Measurements from ENCODE around the gene COL4A1.

DNA sequence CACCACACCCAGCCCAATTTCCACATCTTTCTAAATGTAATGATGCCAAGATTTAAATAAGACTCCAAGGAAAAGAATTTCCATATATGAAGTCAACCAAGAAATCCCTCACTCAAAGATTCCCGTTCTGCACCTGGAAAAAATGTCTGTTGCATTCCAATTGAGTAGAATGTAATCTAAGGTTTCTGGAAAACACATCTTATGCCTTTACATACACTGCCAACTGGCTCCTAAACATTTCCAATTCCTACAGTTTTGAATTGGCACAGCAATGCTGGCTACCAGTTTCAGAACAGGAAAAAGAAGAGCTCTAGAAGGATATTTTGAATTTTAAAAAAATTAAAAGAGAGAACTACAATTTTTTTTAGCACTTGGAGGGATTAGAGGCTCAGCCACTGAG is 43.1 kb upstream of the COL4A1 start:
- TF ChIP-seq, protein P1, sequence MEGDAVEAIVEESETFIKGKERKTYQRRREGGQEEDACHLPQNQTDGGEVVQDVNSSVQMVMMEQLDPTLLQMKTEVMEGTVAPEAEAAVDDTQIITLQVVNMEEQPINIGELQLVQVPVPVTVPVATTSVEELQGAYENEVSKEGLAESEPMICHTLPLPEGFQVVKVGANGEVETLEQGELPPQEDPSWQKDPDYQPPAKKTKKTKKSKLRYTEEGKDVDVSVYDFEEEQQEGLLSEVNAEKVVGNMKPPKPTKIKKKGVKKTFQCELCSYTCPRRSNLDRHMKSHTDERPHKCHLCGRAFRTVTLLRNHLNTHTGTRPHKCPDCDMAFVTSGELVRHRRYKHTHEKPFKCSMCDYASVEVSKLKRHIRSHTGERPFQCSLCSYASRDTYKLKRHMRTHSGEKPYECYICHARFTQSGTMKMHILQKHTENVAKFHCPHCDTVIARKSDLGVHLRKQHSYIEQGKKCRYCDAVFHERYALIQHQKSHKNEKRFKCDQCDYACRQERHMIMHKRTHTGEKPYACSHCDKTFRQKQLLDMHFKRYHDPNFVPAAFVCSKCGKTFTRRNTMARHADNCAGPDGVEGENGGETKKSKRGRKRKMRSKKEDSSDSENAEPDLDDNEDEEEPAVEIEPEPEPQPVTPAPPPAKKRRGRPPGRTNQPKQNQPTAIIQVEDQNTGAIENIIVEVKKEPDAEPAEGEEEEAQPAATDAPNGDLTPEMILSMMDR (IDR thresholded peaks at IDR 0.05) = no peak
- no peak for TF ChIP-seq POLR2AphosphoS5 (IDR thresholded peaks at IDR 0.05)

All from upper lobe of left lung (tissue), 4 donors.